Measurements from ENCODE around the gene CNN2.

DNA sequence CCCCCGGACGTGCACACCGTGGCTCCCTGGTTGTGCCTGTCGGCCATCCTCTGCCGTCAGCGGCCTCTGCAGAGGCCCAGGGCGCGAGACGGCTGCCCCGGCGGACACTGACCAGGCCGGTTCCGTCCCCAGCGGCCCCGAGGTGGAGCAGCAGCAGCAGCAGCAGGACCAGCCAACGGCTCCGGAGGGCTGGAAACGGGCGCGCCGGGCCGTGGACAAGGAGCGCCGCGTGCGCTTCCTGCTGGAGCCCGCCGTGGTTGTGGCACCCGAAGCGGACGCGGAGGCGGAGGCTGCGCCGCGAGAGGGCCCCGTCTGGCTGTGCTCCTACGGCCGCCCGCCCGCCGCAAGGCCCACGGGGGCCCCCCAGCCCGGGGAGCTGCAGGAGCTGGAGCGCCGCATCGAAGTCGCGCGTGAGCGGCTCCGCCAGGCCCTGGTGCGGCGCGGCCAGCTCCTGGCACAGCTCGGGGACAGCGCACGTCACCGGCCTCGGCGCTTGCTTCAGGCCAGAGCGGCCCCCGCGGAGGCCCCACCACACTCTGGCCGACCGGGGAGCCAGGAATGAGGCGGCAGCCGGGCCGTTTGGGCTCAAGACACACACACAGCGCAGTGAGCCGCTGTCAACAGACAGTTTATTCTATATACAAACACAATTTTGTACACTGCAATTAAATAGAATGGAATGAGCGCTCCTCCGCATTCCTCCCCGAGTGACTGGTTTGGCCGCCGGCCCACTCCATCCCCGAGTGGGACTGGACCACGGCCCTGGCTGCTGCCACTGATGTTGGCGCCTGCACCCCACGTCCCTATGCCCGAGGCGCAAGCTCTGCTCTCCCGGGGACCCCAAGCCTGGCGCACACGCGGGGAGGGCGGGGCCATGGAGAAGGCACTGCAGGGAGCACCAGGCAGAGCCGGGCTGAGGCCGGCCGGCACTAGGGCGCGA is 17.1 kb upstream of the CNN2 start:
- TF ChIP-seq, protein P1, sequence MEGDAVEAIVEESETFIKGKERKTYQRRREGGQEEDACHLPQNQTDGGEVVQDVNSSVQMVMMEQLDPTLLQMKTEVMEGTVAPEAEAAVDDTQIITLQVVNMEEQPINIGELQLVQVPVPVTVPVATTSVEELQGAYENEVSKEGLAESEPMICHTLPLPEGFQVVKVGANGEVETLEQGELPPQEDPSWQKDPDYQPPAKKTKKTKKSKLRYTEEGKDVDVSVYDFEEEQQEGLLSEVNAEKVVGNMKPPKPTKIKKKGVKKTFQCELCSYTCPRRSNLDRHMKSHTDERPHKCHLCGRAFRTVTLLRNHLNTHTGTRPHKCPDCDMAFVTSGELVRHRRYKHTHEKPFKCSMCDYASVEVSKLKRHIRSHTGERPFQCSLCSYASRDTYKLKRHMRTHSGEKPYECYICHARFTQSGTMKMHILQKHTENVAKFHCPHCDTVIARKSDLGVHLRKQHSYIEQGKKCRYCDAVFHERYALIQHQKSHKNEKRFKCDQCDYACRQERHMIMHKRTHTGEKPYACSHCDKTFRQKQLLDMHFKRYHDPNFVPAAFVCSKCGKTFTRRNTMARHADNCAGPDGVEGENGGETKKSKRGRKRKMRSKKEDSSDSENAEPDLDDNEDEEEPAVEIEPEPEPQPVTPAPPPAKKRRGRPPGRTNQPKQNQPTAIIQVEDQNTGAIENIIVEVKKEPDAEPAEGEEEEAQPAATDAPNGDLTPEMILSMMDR (IDR thresholded peaks at IDR 0.05), result no peak
- TF ChIP-seq POLR2A (IDR thresholded peaks at IDR 0.05) (no peak), POLR2AphosphoS5 (IDR thresholded peaks at IDR 0.05) (no peak)
